NT2/D1 (cell line): ENCODE results near the gene HINFP.

Source experiments
- DNase-seq: peaks from one replicate; pipeline ENCODE4 v3.0.0-alpha.2; 2011; ENCODE audit warnings: low read depth, low spot score
- H3K27me3 ChIP-seq: 2 replicates; pipeline ENCODE4 v1.6.0; 2011; ENCODE audit warnings: mild to moderate bottlenecking; ENCODE audit not compliant: insufficient read length, insufficient read depth
- H3K36me3 ChIP-seq: 2 replicates; pipeline ENCODE4 v1.6.1; 2011; ENCODE audit warnings: mild to moderate bottlenecking, low read length, mixed read lengths; ENCODE audit not compliant: insufficient read depth, insufficient read length
- H3K4me1 ChIP-seq: 2 replicates; pipeline ENCODE4 v1.5.1; 2011; ENCODE audit not compliant: insufficient read depth, insufficient read length
- H3K4me3 ChIP-seq: 2 replicates; pipeline ENCODE4 v1.5.1; 2011; ENCODE audit warnings: low read depth; ENCODE audit not compliant: insufficient read length
- H3K9ac ChIP-seq: 2 replicates; pipeline ENCODE4 v1.6.0; 2011; ENCODE audit warnings: low read depth; ENCODE audit not compliant: insufficient read length
- H3K9me3 ChIP-seq: 2 replicates; pipeline ENCODE4 v1.5.1; 2011; ENCODE audit warnings: mild to moderate bottlenecking, low read length; ENCODE audit not compliant: insufficient read depth
- SUZ12 ChIP-seq: IDR thresholded peaks from 2 replicates; pipeline ENCODE4 v1.6.1; 2011; ENCODE audit not compliant: insufficient read length, insufficient read depth; ENCODE audit errors: extremely low read depth
- YY1 ChIP-seq: IDR thresholded peaks from 2 replicates; pipeline ENCODE4 v1.6.1; 2011; ENCODE audit not compliant: insufficient read length, insufficient read depth
- ZNF274 ChIP-seq: IDR thresholded peaks from 2 replicates; pipeline ENCODE4 v1.6.1; 2011; ENCODE audit warnings: mild to moderate bottlenecking, low read depth, low read length

HINFP gene

DNA sequence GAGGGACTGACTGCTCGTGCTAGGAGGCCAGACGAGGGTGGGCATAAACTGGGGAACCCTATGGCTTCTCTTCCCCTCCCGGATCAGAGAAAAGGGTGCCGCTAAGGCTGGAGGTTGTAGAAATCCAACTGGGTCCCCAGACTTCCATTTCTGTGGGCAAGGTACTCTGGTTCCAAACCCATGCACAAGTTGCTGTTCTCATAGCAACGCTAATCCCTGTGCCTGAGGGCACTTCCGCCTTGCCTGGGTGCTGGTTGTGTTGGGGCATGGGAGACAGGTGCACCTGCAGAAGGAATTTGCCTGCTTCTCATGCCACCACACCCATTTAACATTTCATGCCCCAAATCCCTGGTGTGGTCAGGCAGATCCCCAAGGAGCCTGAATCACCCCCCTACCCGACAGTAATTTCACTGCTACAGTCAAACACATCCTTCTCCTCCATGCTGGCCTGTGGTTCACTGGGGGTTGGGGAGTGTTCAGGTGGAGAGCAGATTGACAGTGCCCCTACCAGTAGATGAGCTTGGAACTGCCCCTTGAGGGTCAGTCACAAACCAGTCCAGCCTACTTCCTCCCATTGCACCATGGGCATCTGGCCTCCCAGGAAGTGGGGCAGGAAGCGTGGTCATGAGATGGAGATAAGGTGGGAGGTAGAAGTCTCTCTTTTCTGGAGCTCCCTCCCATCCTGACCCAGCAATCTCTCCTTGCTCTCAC is 13.1 kb upstream of the HINFP start:
- Histone ChIP-seq H3K27me3 (peaks cover 17% of the 10 kb centered on the region), H3K4me1 (peaks cover 8% of the 10 kb centered on the region), H3K9me3 (no peaks in the 10 kb centered on the region), H3K4me3 (peak overlapping the region; percentile 56), H3K36me3 (peaks cover 20% of the 10 kb centered on the region), H3K9ac (peak overlapping the region; percentile 70)
- no peak for TF ChIP-seq YY1
- no peak for TF ChIP-seq SUZ12
- no peak for TF ChIP-seq ZNF274
- DNase-seq: no peak

DNA sequence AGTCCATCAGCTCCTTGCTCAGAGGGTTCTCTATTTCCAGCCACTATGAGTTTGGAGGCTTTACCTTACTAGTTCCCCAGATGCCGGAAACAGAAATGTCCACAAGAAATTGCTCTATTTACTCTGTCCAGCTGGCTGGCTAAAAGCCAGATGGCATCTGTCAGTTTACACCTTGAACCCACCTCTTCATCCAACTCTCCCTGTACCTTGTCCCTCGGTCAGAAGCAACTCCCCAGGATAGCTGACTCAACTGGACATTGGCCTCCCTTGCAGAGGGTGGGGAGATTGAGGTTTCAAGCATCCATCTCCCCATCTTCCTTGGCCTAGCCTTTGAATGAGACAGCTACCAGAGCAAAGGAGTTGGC is 12.5 kb upstream of the HINFP start:
- Histone ChIP-seq H3K9me3 (no peaks in the 10 kb centered on the region), H3K9ac (no peak overlapping the region), H3K4me3 (no peak overlapping the region), H3K4me1 (peaks cover 7% of the 10 kb centered on the region), H3K36me3 (peaks cover 23% of the 10 kb centered on the region), H3K27me3 (peaks cover 17% of the 10 kb centered on the region)
- no peak for DNase-seq
- TF ChIP-seq SUZ12 (no peak), ZNF274 (no peak), YY1 (no peak)

DNA sequence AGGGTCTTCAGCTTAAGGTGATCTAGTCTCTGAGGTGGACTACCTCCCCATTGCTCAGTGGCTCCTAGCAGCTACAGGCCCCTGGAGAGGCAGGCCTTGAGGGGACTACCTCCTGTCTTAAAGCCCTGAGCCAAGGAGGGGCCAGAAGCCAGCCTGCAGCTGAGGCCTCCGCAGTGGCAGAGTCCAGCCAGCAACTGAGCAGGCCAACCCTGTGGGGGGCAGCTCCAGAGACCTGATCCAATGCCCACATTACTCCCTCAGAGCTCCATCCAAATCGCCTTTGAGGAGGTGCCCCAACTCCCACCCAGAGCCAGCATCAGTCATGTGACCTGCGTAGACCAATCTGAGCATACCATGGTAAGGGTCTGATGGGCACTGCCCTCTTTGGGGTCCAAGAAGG is 11.5 kb upstream of the HINFP start:
- Histone ChIP-seq H3K36me3 (peaks cover 28% of the 10 kb centered on the region), H3K9ac (no peak overlapping the region)
- TF ChIP-seq SUZ12 (no peak), YY1 (no peak), ZNF274 (no peak)

DNA sequence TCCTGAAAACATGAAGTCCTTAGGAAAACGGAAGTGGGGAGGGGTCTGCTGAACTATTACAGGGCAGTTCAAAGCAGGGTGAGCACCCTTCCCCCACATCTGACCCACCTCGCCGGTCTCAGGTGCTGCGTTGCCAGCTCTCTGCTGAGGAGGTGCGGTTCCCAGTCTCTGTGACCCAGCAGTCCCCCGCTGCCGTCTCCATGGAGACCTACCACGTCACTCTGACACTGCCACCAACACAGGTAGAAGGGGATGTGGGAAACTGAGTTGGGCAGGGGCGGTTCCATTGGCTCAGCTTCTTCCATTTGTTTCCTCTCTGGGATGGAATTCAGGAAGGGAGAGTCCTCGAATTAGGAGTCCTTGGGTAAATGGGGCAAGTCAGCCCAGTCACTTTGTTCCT is 10.9 kb upstream of the HINFP start:
- no peak for DNase-seq
- Histone ChIP-seq H3K9ac (no peak overlapping the region), H3K36me3 (peaks cover 28% of the 10 kb centered on the region), H3K4me1 (peaks cover 5% of the 10 kb centered on the region), H3K9me3 (no peaks in the 10 kb centered on the region), H3K4me3 (no peak overlapping the region), H3K27me3 (peaks cover 17% of the 10 kb centered on the region)
- no peak for TF ChIP-seq YY1
- TF ChIP-seq ZNF274: no peak
- TF ChIP-seq SUZ12: no peak

More for the DNA sequence above, 11.5 kb upstream of the HINFP start:
- no peak for DNase-seq
- H3K4me3 ChIP-seq: no peak overlapping the region
- H3K4me1 ChIP-seq: peaks cover 5% of the 10 kb centered on the region
- no peaks in the 10 kb centered on the region for H3K9me3 ChIP-seq
- H3K27me3 ChIP-seq: peaks cover 17% of the 10 kb centered on the region

DNA sequence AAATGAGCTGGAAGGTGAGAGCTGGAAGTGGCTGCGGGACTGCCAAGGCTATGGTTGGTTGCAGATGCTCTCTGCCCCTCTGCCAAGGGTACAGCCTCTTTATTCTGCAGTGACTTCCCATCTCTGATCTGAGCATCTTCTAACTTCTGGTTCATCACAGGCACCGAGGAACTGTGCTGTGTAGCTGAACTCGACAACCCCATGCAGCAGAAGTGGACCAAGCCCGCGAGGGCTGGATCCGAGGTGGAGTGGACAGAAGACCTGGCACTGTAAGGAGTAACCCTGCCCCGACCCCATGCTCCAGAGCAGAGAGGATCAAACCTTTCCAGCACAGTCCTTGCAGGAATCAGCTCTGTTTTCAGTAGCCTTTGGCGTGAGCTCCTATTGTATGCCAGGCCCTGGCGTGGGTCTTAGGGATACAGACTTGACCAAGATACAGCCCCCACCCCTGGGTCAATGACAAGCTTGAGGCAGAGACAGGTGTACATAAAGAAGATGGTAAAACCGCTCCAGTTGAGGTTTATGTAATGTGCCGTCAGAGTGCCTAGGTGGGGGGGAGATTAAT is 9.9 kb upstream of the HINFP start:
- no peak overlapping the region for H3K9ac ChIP-seq
- H3K9me3 ChIP-seq: no peaks in the 10 kb centered on the region
- peaks cover 32% of the 10 kb centered on the region for H3K36me3 ChIP-seq

DNA sequence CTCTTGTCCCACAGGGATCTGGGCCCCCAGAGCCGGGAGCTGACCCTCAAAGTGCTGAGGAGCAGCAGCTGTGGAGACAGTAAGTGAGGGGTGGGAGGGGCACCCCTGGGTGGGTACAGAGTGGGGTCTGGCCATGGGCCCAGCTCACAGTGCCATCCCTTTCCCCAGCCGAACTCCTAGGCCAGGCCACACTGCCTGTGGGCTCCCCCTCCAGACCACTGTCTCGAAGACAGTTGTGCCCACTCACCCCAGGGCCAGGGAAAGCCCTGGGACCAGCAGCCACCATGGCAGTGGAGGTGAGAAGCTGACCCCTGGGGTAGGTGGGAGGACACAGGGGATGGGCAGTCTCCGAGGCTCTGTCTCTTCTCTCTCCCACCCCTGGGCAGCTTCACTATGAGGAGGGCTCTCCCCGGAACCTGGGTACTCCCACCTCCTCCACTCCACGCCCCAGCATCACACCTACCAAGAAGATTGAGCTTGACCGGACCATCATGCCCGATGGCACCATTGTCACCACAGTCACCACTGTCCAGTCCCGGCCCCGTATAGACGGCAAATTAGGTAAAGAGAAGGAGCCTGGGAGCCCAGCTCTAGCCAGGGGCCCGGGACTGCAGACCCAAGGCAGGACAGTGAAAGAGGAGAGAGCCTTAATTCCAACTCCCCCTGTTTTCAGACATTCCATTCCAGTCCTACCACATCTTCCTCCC is 8.9 kb upstream of the HINFP start:
- H3K4me1 ChIP-seq: peaks cover 5% of the 10 kb centered on the region
- no peak for DNase-seq
- H3K9me3 ChIP-seq: no peaks in the 10 kb centered on the region
- H3K4me3 ChIP-seq: no peak overlapping the region
- H3K9ac ChIP-seq: no peak overlapping the region
- peaks cover 32% of the 10 kb centered on the region for H3K36me3 ChIP-seq
- peaks cover 17% of the 10 kb centered on the region for H3K27me3 ChIP-seq
- TF ChIP-seq ZNF274 (no peak), YY1 (no peak), SUZ12 (no peak)

More for the DNA sequence above, 9.9 kb upstream of the HINFP start:
- no peak for DNase-seq
- H3K4me1 ChIP-seq: peaks cover 5% of the 10 kb centered on the region
- H3K4me3 ChIP-seq: no peak overlapping the region
- peaks cover 17% of the 10 kb centered on the region for H3K27me3 ChIP-seq
- TF ChIP-seq YY1: no peak
- no peak for TF ChIP-seq SUZ12
- no peak for TF ChIP-seq ZNF274

DNA sequence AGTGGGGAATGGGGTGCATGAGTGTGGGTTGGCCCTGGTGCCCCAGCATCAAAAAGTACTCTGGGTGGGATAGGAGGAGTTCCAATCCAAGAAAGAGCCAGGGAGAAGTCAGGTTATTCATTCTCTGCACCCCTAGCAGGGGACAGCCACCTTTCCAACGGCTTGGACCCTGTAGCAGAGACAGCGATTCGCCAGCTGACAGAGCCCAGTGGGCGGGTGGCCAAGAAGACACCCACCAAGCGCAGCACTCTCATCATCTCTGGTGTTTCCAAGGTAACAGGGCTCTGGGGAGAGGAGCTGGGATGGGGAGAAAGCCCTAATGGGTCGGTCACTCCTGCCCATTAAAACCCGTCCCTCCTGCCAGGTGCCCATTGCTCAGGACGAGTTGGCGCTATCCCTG is 7.7 kb upstream of the HINFP start:
- H3K36me3 ChIP-seq: peaks cover 32% of the 10 kb centered on the region
- TF ChIP-seq YY1 (no peak), SUZ12 (no peak), ZNF274 (no peak)

More for the DNA sequence above, 7.7 kb upstream of the HINFP start:
- DNase-seq: no peak
- Histone ChIP-seq H3K9me3 (no peaks in the 10 kb centered on the region), H3K9ac (no peak overlapping the region), H3K4me1 (no peaks in the 10 kb centered on the region), H3K4me3 (no peak overlapping the region), H3K27me3 (peaks cover 4% of the 10 kb centered on the region)
